ENCODE measurements around the gene SLC45A2. TPM values are rescaled to one million over a fixed set of nuclear protein-coding genes. Genes with fewer than 3 reads are reported as not detected.
A peak's percentile ranks its signal among the peaks of the same experiment; 100 is the strongest.

Gene SLC45A2
- total and polyA plus RNA-seq, 9 of the 15 experiments (the other 6 are each of a cell fraction or from before 2014, with no cell fraction given): 0.03 to 0.29 (median 0.14) TPM; not detected in 4

GRCh38 chr5:33997331-33997983 lies 13.0 kb upstream of the SLC45A2 start:
- DNase-seq (ENCODE audit: extremely low read depth in 1 of 4, low spot score in 3 of 4): peak in 2 of 4 experiments; percentile 41 to 56
- ATAC-seq: peak; percentile 84
- Histone ChIP-seq H3K4me1 (replicated peaks in 1 of 2; ENCODE audit: control insufficient read depth in 2 of 2, insufficient read depth in 2 of 2, low read length in 2 of 2) (no peaks in the 10 kb centered on the region), H3K36me3 (ENCODE audit: control insufficient read depth, insufficient read depth, low read length) (no peaks in the 10 kb centered on the region), H2AFZ (ENCODE audit: low read depth, low read length) (no peak overlapping the region), H3K9me1 (ENCODE audit: control insufficient read depth, insufficient read depth, low read length) (no peaks in the 10 kb centered on the region), H3K9me3 (replicated peaks; ENCODE audit: control insufficient read depth, insufficient read depth, low read depth, low read length) (no peaks in the 10 kb centered on the region), H3K9ac (ENCODE audit: insufficient read depth in 1 of 2, low read depth in 2 of 2, low read length in 2 of 2) (no peak overlapping the region; a peak in 1 of 4 replicates), H3K27me3 (ENCODE audit: control insufficient read depth in 2 of 2, insufficient read depth in 2 of 2, low read length in 2 of 2) (no peaks in the 10 kb centered on the region), H3K4me3 (no peak overlapping the region), H3K79me2 (ENCODE audit: control insufficient read depth, insufficient read depth, low read length) (no peaks in the 10 kb centered on the region), H3K4me2 (ENCODE audit: insufficient read depth, low read length) (no peak overlapping the region), H3K27ac (ENCODE audit: extremely low read depth, low read depth, low read length) (no peak overlapping the region), H4K20me1 (replicated peaks; ENCODE audit: control insufficient read depth, insufficient read depth, low read length) (no peaks in the 10 kb centered on the region)
- in situ Hi-C loops (cut with MboI): no loop called here
- intact Hi-C loops (cut with micrococcal nuclease): loop anchor here (5.0 kb wide), 1 partner anchor 455 kb away; no protein-coding TSS in a partner anchor
- no TSS peak for BruUV-seq (replicated peaks)
- peak; percentile 88 for FAIRE-seq
- WGBS (ENCODE audit: insufficient coverage, low coverage, missing lambda C conversion rate): 9% methylated on average over 6 of the region's 6 CpGs
- CTCF ChIA-PET (ENCODE audit: low intra/inter-chr PET ratio): interaction anchor here (0.5 to 1.3 kb wide), 2 partner anchors 901 to 902 kb away, joined by 3 to 4 read pairs; no protein-coding TSS in a partner anchor
- POLR2A ChIA-PET: interaction anchor here (1.6 kb wide), 1 partner anchor 9 kb away, joined by 5 read pairs; no protein-coding TSS in a partner anchor
- no peak for TF ChIP-seq ZNF77 (CRISPR knock-in tag; IDR thresholded peaks at IDR 0.05)
- TF ChIP-seq, protein P1, sequence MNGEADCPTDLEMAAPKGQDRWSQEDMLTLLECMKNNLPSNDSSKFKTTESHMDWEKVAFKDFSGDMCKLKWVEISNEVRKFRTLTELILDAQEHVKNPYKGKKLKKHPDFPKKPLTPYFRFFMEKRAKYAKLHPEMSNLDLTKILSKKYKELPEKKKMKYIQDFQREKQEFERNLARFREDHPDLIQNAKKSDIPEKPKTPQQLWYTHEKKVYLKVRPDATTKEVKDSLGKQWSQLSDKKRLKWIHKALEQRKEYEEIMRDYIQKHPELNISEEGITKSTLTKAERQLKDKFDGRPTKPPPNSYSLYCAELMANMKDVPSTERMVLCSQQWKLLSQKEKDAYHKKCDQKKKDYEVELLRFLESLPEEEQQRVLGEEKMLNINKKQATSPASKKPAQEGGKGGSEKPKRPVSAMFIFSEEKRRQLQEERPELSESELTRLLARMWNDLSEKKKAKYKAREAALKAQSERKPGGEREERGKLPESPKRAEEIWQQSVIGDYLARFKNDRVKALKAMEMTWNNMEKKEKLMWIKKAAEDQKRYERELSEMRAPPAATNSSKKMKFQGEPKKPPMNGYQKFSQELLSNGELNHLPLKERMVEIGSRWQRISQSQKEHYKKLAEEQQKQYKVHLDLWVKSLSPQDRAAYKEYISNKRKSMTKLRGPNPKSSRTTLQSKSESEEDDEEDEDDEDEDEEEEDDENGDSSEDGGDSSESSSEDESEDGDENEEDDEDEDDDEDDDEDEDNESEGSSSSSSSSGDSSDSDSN (IDR thresholded peaks at IDR 0.05; ENCODE audit: borderline replicate concordance in 1 of 2, low read depth in 2 of 2, low read length in 2 of 2): no peak
- TF ChIP-seq KAT2B (IDR thresholded peaks at IDR 0.05; ENCODE audit: low read depth, low read length): no peak
- TF ChIP-seq ARID3A (IDR thresholded peaks at IDR 0.05; ENCODE audit: borderline replicate concordance, low read depth, low read length): 0 out of 2 replicates have a peak, but pooled peaks have one; percentile 30
- no peak for TF ChIP-seq ZNF212 (CRISPR knock-in tag; IDR thresholded peaks at IDR 0.05)
- no peak for TF ChIP-seq ZNF589 (CRISPR knock-in tag; IDR thresholded peaks at IDR 0.05; ENCODE audit: low read depth)
- no peak for TF ChIP-seq ARNT (IDR thresholded peaks at IDR 0.05)
- TF ChIP-seq ZNF57 (CRISPR knock-in tag; IDR thresholded peaks at IDR 0.05): no peak
- TF ChIP-seq EZH2 (IDR thresholded peaks at IDR 0.05; ENCODE audit: borderline replicate concordance, low read depth, low read length): no peak
- TF ChIP-seq FOXP1 (CRISPR knock-in tag; IDR thresholded peaks at IDR 0.05): no peak
- no peak for TF ChIP-seq ASH1L (IDR thresholded peaks at IDR 0.05; ENCODE audit: borderline replicate concordance, low read depth, partially characterized antibody)
- no peak for TF ChIP-seq CBX8 (IDR thresholded peaks at IDR 0.05; ENCODE audit: borderline replicate concordance, extremely low read depth, low read depth, low read length, poor library complexity, severe bottlenecking)
- no peak for TF ChIP-seq SMAD2 (IDR thresholded peaks at IDR 0.05; ENCODE audit: low read depth, low read length)
- no peak for TF ChIP-seq SIN3A (IDR thresholded peaks at IDR 0.05; ENCODE audit: borderline replicate concordance in 2 of 2, control insufficient read depth in 1 of 2, low read depth in 2 of 2, low read length in 2 of 2)
- 0 out of 2 replicates have a peak, but pooled peaks have one; percentile 10 for TF ChIP-seq MAFF (IDR thresholded peaks at IDR 0.05; ENCODE audit: low read length)
- no peak for TF ChIP-seq ZNF668 (CRISPR knock-in tag; IDR thresholded peaks at IDR 0.05)
- TF ChIP-seq BHLHE40 (IDR thresholded peaks at IDR 0.05; ENCODE audit: low read length): 0 out of 2 replicates have a peak, but pooled peaks have one; percentile 25
- no peak for TF ChIP-seq ARHGAP35 (IDR thresholded peaks at IDR 0.05; ENCODE audit: partially characterized antibody)
- no peak for TF ChIP-seq SUPT5H (IDR thresholded peaks at IDR 0.05)

Data from K562 (cell line).